Liver (tissue), 9 donors: ENCODE data around the gene CHST12. TPM values are rescaled to one million over a fixed set of nuclear protein-coding genes. Genes with fewer than 3 reads are reported as not detected.
"Not testable (repeated sequence)": the region's sequence is repeated elsewhere in the genome, so short reads cannot be mapped to it uniquely, and the experiment has no call there.

Experiments
- DNase-seq: peaks from one replicate; pipeline ENCODE4 v3.0.0-alpha.2; 2017; ENCODE audit warnings: low spot score
- H3K27ac ChIP-seq, 2 donors: one replicate each; pipeline ENCODE4 v1.7.0; 2013; ENCODE audit warnings: inconsistent platforms in 2 of 2, low read length in 2 of 2, control low read depth in 1 of 2, low read depth in 1 of 2, mild to moderate bottlenecking in 1 of 2
- H3K27me3 ChIP-seq, 4 donors: one replicate each; pipeline versions ENCODE4 v1.6.1 to v1.7.0; 2013; ENCODE audit warnings: low read length in 3 of 4, inconsistent platforms in 1 of 4, mild to moderate bottlenecking in 1 of 4, moderate library complexity in 1 of 4; ENCODE audit not compliant: control insufficient read depth in 4 of 4, insufficient read depth in 4 of 4
- H3K36me3 ChIP-seq, 4 donors: one replicate each; pipeline versions ENCODE4 v1.6.1 to v1.7.0; 2013; ENCODE audit warnings: low read length in 3 of 4, mild to moderate bottlenecking in 3 of 4, low read depth in 1 of 4, moderate library complexity in 1 of 4; ENCODE audit not compliant: control insufficient read depth in 4 of 4, insufficient read depth in 3 of 4
- H3K4me1 ChIP-seq, 4 donors: one replicate each; pipeline versions ENCODE4 v1.6.1 to v1.7.0; 2013; ENCODE audit warnings: low read length in 3 of 4, mild to moderate bottlenecking in 3 of 4, moderate library complexity in 1 of 4; ENCODE audit not compliant: control insufficient read depth in 4 of 4, insufficient read depth in 4 of 4
- H3K4me3 ChIP-seq, 3 donors: one replicate each; pipeline versions ENCODE4 v1.6.1 to v1.7.0; 2013; ENCODE audit warnings: low read length in 3 of 3, control low read depth in 1 of 3, low read depth in 1 of 3, mild to moderate bottlenecking in 1 of 3
- H3K9ac ChIP-seq, 2 donors: one replicate each; pipeline ENCODE4 v1.7.0; 2013; ENCODE audit warnings: low read length in 2 of 2, mild to moderate bottlenecking in 2 of 2, moderate library complexity in 2 of 2, control low read depth in 1 of 2, low read depth in 1 of 2
- H3K9me3 ChIP-seq, 4 donors: one replicate each; pipeline versions ENCODE4 v1.6.1 to v1.7.0; 2013; ENCODE audit warnings: low read length in 3 of 4; ENCODE audit not compliant: control insufficient read depth in 4 of 4
- CTCF ChIP-seq: fragments of 150-350 bp; IDR thresholded peaks from 2 replicates; pipeline ENCODE4 v1.5.1; 2017; ENCODE audit warnings: improper control_type of control experiment, low read depth, low read length; ENCODE audit not compliant: missing input control
- EGR1 ChIP-seq, 2 donors: IDR thresholded peaks; 2 replicates each; pipeline ENCODE4 v1.6.1; 2016 to 2018; ENCODE audit warnings: antibody characterized with exemption in 2 of 2, low read depth in 2 of 2
- GABPA ChIP-seq, 2 donors: IDR thresholded peaks in 1 of 2; conservative IDR thresholded peaks in 1 of 2; 2 replicates each; pipeline ENCODE4 v1.6.1; 2016; ENCODE audit warnings: antibody characterized with exemption in 2 of 2, mild to moderate bottlenecking in 1 of 2, moderate library complexity in 1 of 2
- HNF4A ChIP-seq, 2 donors: conservative IDR thresholded peaks; 2 replicates each; pipeline ENCODE4 v1.6.1; 2016; ENCODE audit warnings: antibody characterized with exemption in 2 of 2, mild to moderate bottlenecking in 2 of 2
- HNF4G ChIP-seq: IDR thresholded peaks from 2 replicates; pipeline ENCODE4 v1.6.1; 2016; ENCODE audit warnings: antibody characterized with exemption
- JUND ChIP-seq, 2 donors: IDR thresholded peaks; 2 replicates each; pipeline ENCODE4 v1.6.1; 2016; ENCODE audit warnings: antibody characterized with exemption in 2 of 2
- MAX ChIP-seq: IDR thresholded peaks from 2 replicates; pipeline ENCODE4 v1.6.1; 2016; ENCODE audit warnings: antibody characterized with exemption
- RAD21 ChIP-seq, 2 donors: IDR thresholded peaks; 2 replicates each; pipeline ENCODE4 v1.6.1; 2016; ENCODE audit warnings: antibody characterized with exemption in 2 of 2, mild to moderate bottlenecking in 2 of 2
- REST ChIP-seq: IDR thresholded peaks from 2 replicates; pipeline ENCODE4 v1.6.1; 2016; ENCODE audit warnings: antibody characterized with exemption, mild to moderate bottlenecking
- RXRA ChIP-seq, 2 donors: IDR thresholded peaks; 2 replicates each; pipeline ENCODE4 v1.6.1; 2017 to 2018; ENCODE audit warnings: antibody characterized with exemption in 2 of 2, mild to moderate bottlenecking in 1 of 2
- ZBTB33 ChIP-seq: IDR thresholded peaks from 2 replicates; pipeline ENCODE4 v1.6.1; 2016; ENCODE audit warnings: antibody characterized with exemption
- WGBS: extraction: QIAGEN DNeasy Blood & Tissue Kit; methylation state at CpG from one replicate; pipeline ENCODE4 v1.1.7; 2013; 5-methylcytosine and 5-hydroxymethylcytosine counted together
- polyA plus RNA-seq, 2 donors: library from polyadenylated mRNA; stranded (reverse) in 1 of 2; unstranded in 1 of 2; fragments of 200-250 nt in 1 of 2; fragments of >200 nt in 1 of 2; fragmentation: Nextera tagmentation in 1 of 2; extraction: Ambion mirVana in 1 of 2; gene quantifications; one replicate each; pipeline versions ENCODE4 v1.2.1 to v1.2.3, GENCODE V29; 2013 to 2015
- total RNA-seq, 2 donors: library from RNA; depleted of rRNA; stranded (reverse); fragments of >200 nt; gene quantifications; one replicate each; pipeline ENCODE4 v1.2.3, GENCODE V29; 2014
- donor health status: healthy.
- donor health status: healthy.
- donor health status: healthy.
- donor health status: healthy.
- donor health status: healthy.

Gene CHST12
- total and polyA plus RNA-seq, 4 donors: 3.2 to 11.9 (median 5.2) TPM

GRCh38 chr7:2416063-2416462 lies 12.7 kb downstream of the CHST12 start (continued):
- no peak for TF ChIP-seq ZBTB33

- no peaks in the 10 kb centered on the region for H3K36me3 ChIP-seq
- no peak for TF ChIP-seq RAD21 (IDR thresholded peaks at IDR 0.05)
- TF ChIP-seq JUND (IDR thresholded peaks at IDR 0.05): no peak
- TF ChIP-seq MAX: no peak
- TF ChIP-seq CTCF: no peak
- no peak for TF ChIP-seq RXRA (IDR thresholded peaks at IDR 0.05)
- no peak for TF ChIP-seq EGR1 (IDR thresholded peaks at IDR 0.05; ENCODE audit: low read depth in 2 of 2)
- TF ChIP-seq GABPA (IDR thresholded peaks at IDR 0.05 in 1 of 2, conservative IDR thresholded peaks at IDR 0.05 in 1 of 2): no peak
- H3K4me3 ChIP-seq: no peak overlapping the region
- H3K9me3 ChIP-seq: no peaks in the 10 kb centered on the region
- no peaks in the 10 kb centered on the region for H3K27me3 ChIP-seq
- no peak overlapping the region for H3K9ac ChIP-seq
- 95% methylated on average over 6 of the region's 6 CpGs for WGBS
- DNase-seq: no peak
- peaks cover 0 to 6% (median under 1%) of the 10 kb centered on the region in 4 donors for H3K4me1 ChIP-seq
- no peak overlapping the region for H3K27ac ChIP-seq
These were observed 13.2 kb downstream of the CHST12 start for GRCh38 chr7:2416650-2417049.

- not testable (repeated sequence) for H3K27me3 ChIP-seq, H3K27ac ChIP-seq, H3K36me3 ChIP-seq, H3K9me3 ChIP-seq, DNase-seq, H3K4me1 ChIP-seq, H3K4me3 ChIP-seq, H3K9ac ChIP-seq
- WGBS: 96% methylated on average over 3 of the region's 3 CpGs
These were observed 13.8 kb downstream of the CHST12 start for GRCh38 chr7:2417178-2417577.

- H3K27me3 ChIP-seq: no peaks in the 10 kb centered on the region
- WGBS: 47% methylated on average over 15 of the region's 15 CpGs
- H3K36me3 ChIP-seq: no peaks in the 10 kb centered on the region
- H3K4me1 ChIP-seq: no peaks in the 10 kb centered on the region
- no peaks in the 10 kb centered on the region for H3K9me3 ChIP-seq
- no peak overlapping the region for H3K4me3 ChIP-seq
- H3K27ac ChIP-seq: peak overlapping the region in 1 of 2 donors; percentile 64
- H3K9ac ChIP-seq: peak overlapping the region in 1 of 2 donors; percentile 42
- TF ChIP-seq ZBTB33 (no peak), REST (no peak), HNF4G (peak; percentile 9), RXRA (IDR thresholded peaks at IDR 0.05) (peak in 1 of 2 donors; percentile 33), EGR1 (IDR thresholded peaks at IDR 0.05; ENCODE audit: low read depth in 2 of 2) (peak in 1 of 2 donors; percentile 68), HNF4A (conservative IDR thresholded peaks at IDR 0.05) (peak; percentile 80 to 82)
- DNase-seq: no peak
These were observed 14.6 kb downstream of the CHST12 start for GRCh38 chr7:2417981-2418481.
